GM19468 (cell line): ENCODE measurements around the gene RAD51B.
A peak's percentile ranks its signal among the peaks of the same experiment; 100 is the strongest.

ENCODE experiments used
- ATAC-seq: cut with Tn5 transposase; IDR thresholded peaks from one replicate; pipeline ENCODE4 v1.9.1; 2021; ENCODE audit warnings: mild to moderate bottlenecking, moderate library complexity, moderate number of reproducible peaks; ENCODE audit not compliant: unreplicated experiment; ENCODE audit errors: extremely low read depth

RAD51B gene

DNA sequence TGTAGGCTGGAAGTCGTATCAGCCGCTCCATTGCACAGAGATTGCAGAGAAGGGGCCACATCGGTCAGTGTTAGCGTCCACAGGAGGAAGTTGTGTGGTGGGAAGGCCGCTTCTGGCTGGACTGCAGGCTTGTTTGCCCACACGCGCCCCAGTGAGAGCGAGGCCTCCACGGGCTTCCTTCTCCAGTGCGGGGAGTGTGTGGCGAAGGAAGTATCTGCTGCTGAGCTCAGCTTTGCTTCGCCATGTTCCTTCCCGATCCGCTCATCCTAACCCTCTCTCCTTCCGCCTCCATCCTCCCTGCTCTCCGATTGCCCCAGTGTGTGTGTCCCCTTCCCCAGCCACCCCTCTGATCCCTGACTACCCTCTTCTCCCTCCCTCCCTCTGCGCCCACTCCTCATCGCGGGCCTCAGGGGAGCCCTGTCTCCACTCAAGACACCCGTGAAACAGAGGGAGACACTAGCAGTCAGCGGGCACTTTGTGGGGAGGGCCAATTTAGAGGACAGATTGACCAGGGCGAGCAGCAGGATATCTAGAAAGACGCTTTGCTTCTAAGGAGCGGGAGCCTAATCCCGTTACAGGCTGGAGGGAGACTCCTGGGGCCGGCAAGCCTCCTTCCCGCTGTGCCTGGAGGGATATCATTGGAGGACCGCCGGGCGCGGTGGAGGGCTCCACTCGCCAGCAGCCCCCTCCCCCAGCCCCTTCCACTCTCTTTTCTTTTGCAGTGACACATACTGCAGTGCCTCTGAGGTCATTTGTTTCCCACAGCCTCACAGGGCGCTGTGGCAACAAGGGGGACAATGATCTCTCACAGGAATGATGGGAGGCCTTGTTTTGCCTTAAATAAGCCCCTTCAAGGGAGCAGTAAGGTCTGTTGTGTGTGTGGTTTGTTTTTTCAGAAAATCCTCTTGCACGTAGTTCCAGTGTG, 544.5 kb downstream of the RAD51B start:
- no peak for ATAC-seq

DNA sequence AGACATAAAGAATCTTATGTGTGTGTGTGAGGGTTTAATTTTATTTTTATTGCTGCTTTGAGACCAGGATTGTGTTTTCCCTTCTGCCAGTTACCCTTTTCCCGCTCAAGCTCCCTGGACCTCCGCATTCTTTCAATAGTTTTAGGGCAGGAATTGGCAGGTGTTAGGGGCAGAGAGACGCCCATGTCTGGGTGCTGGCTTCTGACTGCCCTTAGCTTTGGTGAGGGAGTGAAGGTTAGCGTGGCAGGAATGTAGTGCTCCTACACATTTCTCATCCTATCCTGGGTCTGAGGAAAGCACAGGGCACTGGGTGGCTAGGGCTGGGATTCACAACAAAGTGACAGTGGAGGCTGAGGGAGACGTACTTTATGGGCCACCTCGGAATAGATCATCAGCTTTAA, 545.2 kb downstream of the RAD51B start:
- ATAC-seq = no peak

GRCh38 chr14:68365228-68365627, 545.6 kb downstream of the RAD51B start:
- no peak for ATAC-seq

DNA sequence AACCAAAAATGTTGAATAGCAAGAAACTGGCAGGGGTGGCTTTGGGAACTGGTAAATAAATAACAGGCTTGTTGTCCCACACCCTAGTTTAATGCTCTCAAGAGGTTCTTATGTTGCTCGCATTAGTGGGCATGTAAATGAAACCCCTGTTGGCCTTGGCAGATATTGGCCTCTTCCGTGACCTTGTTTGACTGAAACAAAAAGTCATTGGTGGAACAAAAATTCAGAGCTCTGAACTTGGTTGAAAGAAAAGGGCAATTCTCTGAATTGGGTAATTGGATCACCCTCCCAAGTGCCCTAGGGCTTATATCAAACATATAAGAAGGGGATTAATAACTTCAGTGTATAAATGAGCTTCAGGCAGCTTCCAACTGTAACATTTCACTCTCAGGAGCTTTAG, 547.1 kb downstream of the RAD51B start:
- ATAC-seq = no peak

DNA sequence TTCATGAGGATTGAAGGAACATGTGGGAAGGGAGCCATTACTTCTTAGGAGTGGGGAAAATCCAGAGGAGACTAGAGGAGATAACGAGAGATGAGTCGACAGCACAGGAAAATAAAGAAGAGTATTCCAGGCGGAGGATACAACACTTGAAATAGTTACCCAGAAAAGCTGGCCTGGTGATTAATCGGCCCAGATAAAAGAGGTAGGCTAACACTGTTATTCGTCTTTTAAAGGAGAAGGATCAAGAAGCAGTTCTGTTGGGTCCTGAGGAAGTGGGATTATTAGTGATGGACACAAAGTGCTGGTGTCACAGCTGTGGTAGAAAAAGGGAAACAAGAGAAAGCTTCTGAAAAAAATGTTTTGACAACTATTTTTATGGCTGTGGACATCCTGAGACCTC, 548.0 kb downstream of the RAD51B start:
- no peak for ATAC-seq

DNA sequence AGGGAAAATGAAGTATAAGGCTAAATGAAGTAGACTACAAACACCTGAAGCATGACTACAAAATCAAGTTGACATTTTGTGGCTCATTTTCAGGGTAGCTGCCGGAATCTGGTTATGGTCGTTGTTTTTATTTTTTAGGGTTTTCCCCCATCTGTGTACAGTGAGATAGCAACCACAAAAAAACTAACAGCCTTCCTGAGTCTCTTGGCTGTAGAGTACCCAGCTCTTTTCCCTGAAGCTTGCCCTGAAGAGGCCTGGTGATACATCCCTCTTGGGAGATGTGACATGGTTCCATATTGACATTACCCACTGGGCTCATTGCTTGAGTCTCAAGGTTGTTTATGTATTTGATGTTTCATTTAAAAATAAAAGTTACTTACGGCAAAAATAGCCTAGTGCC, 549.3 kb downstream of the RAD51B start:
- no peak for ATAC-seq

DNA sequence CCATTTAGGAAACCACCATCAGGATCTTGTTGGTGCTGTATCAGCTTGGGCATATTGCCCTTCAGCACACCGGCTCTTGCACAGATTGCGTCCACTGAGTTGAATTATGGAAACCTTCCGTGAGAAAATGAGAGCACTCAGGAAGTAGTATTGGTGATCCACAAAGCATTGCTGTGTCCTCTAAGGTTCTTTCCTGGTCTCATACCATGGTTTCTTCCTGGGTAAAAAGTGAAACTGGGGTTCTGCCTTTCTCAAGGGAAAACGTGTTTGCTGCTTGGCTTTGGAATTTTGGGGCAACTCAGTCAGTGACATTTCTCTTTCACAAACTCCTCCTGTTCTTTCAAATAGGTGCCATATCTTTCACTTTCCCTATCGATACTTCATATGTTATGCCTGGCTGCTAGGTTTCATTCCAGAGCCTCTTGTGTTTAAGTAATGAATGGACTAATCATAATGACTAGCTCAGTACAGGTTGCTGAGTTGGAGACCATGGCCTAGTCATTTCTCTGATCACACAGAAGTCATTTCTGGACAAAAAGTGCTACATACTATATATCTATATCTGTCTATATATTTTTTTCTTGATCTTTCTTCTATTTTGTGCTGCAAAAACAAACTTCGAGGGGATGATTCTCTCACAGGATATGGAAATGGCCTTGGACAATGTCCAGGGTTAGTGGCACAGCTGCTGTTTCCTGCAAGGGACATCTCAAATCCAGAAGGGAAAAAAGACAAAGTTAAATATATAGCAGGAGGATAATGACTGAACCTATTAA, 549.9 kb downstream of the RAD51B start:
- ATAC-seq = peak; percentile 58

- no peak for ATAC-seq
Observed at GRCh38 chr14:68370057-68370360, 550.4 kb downstream of the RAD51B start.

GRCh38 chr14:68372368-68372767, 552.8 kb downstream of the RAD51B start:
- ATAC-seq = no peak

DNA sequence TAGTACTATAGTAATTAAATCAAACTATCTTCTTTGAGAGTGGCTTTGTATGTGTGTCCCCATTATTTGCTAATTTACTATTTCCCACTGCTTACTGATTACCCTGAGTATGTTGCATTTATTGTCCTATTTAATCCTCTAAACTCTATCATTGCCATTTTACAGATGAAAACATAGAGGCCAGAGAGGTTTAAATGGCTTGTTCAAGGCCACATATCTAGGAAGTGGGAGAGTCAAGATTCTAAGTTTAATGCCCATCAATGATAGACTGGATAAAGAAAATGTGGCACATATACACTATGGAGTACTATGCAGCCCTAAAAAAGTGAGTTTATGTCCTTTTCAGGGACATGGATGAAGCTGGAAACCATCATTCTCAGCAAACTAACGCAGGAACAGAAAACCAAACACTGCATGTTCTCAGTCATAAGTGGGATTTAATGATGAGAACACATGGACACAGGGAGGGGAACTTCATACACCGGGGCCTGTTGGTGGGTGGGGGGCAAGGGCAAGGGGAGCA, 553.6 kb downstream of the RAD51B start:
- ATAC-seq = no peak

DNA sequence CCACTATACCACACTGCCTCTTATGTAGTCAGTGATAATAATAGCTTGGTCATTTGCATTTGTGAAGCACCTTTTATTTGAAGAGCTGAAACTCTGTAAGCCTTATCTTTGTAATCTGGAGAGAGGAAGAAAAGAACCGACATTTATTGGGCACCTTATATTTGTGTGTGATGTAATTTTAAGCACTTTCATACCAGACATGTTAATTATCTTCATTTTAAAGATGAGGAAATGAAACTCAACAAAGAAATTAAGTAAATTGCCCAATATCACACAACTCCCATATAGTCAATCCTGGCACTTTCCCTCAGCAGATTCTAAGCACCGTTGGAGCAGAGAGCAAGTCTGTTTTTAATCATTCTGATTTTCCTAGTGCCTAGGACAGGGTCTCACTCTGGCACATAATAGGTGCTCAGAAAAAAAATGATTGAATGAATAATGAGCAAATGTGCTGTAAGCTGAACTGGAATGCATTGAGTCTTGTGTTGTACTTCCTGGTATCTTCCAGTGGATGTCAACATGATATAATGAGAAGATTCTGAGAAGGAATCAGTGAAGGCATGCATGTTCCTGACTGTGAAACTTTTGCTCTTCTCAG, 554.4 kb downstream of the RAD51B start:
- no peak for ATAC-seq

GRCh38 chr14:68374682-68375081, 555.1 kb downstream of the RAD51B start:
- ATAC-seq = no peak

DNA sequence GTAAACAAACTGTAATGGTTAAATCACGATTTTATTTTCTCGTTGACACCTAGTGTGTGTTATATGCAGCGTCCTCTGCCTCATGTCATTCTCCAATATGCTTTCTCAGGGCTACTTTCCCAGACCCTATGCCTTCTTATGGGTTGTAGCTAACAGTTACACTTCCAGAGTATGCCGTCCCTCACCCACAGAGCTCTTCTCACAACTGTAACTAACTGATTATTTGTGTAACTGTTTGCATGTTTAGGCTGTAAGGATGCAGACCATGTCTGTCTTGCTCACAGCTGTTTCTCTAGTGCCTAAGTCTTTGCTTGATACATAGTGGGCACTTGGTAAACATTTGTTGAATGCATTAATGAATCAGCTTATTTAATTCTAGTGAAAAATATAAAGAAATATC, 555.8 kb downstream of the RAD51B start:
- ATAC-seq = no peak

DNA sequence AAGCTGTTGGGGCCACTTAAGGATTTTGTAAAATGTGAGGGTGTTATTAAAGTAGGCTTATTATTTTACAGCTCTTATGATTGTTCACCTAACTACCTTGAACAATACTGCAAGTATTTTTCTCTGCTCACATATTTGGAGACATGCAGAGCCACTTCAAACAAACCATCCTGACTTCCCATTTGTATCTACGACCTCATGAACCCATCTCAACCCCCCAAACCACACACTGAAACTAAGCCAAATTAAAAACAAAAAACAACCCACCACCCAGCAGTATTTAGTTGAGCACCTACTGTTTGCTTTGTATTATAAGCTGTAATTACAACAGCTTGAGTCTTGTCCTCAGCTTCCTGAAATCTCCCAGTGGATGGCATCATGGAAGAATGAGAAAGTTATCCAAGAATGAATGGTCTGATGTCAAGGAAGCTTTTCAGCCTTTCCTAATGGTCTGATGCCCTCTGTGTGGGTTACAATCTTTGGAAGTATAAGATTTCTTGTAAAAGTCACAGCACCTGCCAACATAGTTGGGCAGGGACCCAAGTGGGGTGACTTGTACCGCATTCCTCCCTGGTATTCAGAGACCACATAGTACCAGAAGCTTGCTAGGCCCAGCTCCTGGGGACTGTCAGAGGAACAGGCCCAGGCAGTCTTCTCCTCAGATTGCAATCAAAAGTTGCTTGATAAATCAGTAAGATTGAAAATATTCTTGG, 556.6 kb downstream of the RAD51B start:
- no peak for ATAC-seq

GRCh38 chr14:68377006-68377405, 557.4 kb downstream of the RAD51B start:
- ATAC-seq = no peak

GRCh38 chr14:68377459-68377858, 557.9 kb downstream of the RAD51B start:
- no peak for ATAC-seq

- ATAC-seq = no peak
Observed at GRCh38 chr14:68379510-68380328, 560.1 kb downstream of the RAD51B start.

DNA sequence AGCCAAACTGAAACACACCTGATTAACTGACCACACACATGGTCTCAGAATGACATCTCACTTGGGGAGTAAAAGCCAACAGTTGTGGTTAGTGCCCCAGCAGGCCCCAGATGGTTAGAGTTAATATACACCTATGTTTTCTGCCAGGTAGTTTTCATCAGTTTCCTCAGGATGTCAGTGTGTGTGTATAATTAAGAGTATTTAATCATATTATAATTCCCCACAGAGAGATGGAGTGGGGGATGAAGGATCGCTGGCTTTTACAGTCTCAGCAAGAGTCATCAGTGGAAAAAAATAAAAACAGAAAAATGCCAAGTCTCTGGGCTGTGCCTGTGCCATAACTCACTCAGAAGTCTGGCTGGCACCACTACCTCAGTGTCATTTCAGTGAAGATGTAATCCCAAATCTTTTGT, 560.8 kb downstream of the RAD51B start:
- no peak for ATAC-seq

GRCh38 chr14:68384335-68384734, 564.8 kb downstream of the RAD51B start:
- ATAC-seq = no peak
